Mucosa of stomach (tissue), 1 donor: ENCODE results near the gene C19orf47.

Source experiments
- H3K27me3 ChIP-seq: one replicate; pipeline ENCODE4 v1.7.0; 2013; ENCODE audit warnings: mild to moderate bottlenecking, low read length; ENCODE audit not compliant: control insufficient read depth, insufficient read depth
- H3K36me3 ChIP-seq: one replicate; pipeline ENCODE4 v1.7.0; 2013; ENCODE audit warnings: low read length; ENCODE audit not compliant: control insufficient read depth, insufficient read depth
- H3K4me1 ChIP-seq: one replicate; pipeline ENCODE4 v1.7.0; 2013; ENCODE audit warnings: mild to moderate bottlenecking, low read length; ENCODE audit not compliant: control insufficient read depth, insufficient read depth
- H3K4me3 ChIP-seq: one replicate; pipeline ENCODE4 v1.7.0; 2013; ENCODE audit warnings: low read length
- H3K9ac ChIP-seq: one replicate; pipeline ENCODE4 v1.7.0; 2013; ENCODE audit warnings: mild to moderate bottlenecking, low read length, moderate library complexity
- H3K9me3 ChIP-seq: one replicate; pipeline ENCODE4 v1.7.0; 2013; ENCODE audit warnings: mild to moderate bottlenecking, low read length, moderate library complexity; ENCODE audit not compliant: control insufficient read depth
- donor health status: Pancreatic carcinoma.

Gene C19orf47, protein sequence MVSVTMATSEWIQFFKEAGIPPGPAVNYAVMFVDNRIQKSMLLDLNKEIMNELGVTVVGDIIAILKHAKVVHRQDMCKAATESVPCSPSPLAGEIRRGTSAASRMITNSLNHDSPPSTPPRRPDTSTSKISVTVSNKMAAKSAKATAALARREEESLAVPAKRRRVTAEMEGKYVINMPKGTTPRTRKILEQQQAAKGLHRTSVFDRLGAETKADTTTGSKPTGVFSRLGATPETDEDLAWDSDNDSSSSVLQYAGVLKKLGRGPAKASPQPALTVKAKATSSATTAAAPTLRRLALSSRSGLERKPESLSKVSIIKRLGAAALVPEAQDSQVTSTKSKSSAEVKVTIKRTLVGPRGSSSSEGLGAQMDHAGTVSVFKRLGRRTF

DNA sequence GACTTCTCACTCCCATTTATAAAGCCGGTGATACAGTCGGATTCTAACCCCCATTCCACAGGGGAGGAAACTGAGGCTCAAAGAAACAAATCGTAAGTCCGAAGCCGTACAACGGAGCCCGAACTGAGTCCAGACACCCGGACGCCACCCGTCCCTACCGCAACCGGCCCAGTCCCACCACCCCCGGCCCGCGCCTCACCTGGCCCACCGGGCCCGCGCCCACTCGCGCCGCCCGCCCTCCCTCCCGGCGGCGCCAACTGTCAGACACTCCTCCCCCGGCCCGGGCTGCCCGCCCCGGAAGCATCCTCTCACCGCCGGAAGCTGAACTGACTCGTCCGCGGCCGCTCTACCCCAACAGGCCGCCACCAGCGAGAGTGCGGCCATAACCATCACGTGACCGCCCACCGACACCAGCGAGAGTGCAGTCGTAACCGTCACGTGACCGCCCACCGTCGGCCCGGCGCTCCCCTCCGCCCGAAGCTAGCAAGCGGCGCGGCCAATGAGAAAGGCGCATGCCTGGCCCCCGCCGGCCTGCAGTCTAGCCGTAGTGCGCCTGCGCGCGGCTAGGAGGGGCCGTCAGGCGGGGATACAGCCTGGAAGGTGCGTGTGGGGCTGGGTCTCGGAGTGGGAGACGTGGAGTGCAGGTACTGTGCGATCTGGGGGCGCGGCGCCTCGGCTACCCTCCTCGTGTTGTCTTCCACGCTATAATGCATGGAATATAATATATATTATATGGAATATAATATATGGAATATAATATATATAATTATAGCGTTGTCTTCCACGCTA lies at the start of gene C19orf47, which contains the start of gene PLD3:
TSS of gene C19orf47 (minus strand) at position 273 of the 789 bp plus-strand sequence. CDS start 6,540 bp downstream, outside the sequence.
TSS of gene PLD3 (plus strand) at position 571 of the 789 bp plus-strand sequence. CDS start 17,789 bp downstream, outside the sequence.
- no peaks in the 10 kb centered on the region for H3K27me3 ChIP-seq
- no peaks in the 10 kb centered on the region for H3K9me3 ChIP-seq
- peaks cover 4% of the 10 kb centered on the region for H3K36me3 ChIP-seq
- peak within 1 kb of the TSS; percentile 84 for H3K9ac ChIP-seq
- peaks cover 5% of the 10 kb centered on the region for H3K4me1 ChIP-seq
- H3K4me3 ChIP-seq = peak within 1 kb of the TSS; percentile 80

DNA sequence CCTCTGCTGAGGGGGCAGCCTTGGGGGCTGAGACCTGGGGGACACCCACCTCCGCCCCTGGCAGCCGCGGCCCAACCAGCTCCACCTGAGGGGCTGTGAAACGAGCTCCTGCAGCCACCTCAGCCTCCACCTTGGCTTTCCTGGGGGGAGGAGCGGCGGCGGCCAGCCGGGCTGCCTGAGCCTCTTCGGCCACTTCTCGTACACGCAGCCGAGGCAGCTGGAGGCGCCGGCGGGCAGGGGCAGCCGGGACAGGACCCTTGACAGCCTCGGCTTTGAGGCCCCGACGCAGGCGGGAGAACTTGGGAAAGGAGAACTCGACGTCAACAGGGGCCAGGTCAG lies 49.3 kb upstream of the C19orf47 start:
- Histone ChIP-seq H3K9me3 (no peaks in the 10 kb centered on the region), H3K36me3 (no peaks in the 10 kb centered on the region), H3K4me3 (no peak overlapping the region), H3K27me3 (no peaks in the 10 kb centered on the region), H3K9ac (no peak overlapping the region), H3K4me1 (peaks cover 7% of the 10 kb centered on the region)

DNA sequence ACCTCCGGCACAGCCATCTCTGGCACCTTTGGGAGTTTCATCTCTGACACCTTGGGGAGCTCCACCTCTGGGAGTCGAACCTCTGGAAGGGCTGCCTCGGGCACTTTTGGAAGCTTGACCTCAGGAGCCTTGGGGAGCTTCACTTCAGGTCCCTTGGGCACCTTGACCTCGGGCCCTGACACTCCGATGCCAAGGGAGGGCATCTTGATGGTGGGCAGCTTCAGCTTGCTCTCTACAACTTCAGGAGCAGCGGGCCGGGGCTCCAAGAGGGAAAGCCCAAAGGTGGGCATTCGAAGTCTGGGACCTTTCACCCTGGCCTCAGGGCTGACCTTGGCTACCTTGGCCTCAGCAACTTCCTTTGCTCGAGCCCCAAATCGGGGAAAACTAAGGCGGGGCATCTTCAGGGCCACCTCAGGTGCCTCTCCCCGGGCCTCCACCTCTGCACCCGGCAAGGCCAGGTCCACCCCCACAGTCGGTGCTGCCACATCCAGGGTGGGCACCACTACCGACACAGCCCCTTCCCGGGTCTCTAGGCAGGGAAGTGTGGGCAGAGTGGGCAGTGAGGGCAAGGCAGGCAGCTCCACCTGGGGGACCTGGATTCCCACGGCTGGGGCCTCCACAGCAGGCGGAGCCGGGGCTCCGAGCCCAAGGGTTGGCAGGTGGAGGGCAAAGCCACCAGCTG lies 48.8 kb upstream of the C19orf47 start:
- Histone ChIP-seq H3K27me3 (no peaks in the 10 kb centered on the region), H3K9ac (no peak overlapping the region), H3K4me3 (no peak overlapping the region), H3K9me3 (no peaks in the 10 kb centered on the region), H3K36me3 (no peaks in the 10 kb centered on the region), H3K4me1 (peaks cover 7% of the 10 kb centered on the region)

DNA sequence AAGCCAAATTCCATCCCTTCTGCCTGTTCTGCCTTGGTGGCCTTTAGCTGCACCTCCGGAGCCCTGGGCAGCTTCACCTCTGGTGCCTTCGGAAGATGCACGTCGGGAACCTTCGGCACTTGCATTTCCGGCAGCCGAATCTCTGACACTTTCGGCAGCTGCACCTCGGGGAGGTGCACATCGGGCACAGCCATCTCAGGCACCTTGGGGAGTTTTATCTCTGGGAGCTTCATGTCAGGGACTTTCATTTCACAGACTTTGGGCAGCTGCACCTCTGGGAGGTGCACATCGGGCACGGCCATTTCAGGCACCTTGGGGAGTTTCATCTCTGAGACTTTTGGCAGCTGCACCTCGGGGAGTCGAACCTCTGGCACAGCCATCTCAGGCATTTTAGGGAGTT lies 47.8 kb upstream of the C19orf47 start:
- Histone ChIP-seq H3K4me3 (no peak overlapping the region), H3K9me3 (no peaks in the 10 kb centered on the region), H3K4me1 (peaks cover 7% of the 10 kb centered on the region), H3K9ac (no peak overlapping the region), H3K36me3 (no peaks in the 10 kb centered on the region), H3K27me3 (no peaks in the 10 kb centered on the region)

- H3K4me3 ChIP-seq = no peak overlapping the region
- H3K4me1 ChIP-seq = peaks cover 7% of the 10 kb centered on the region
- no peak overlapping the region for H3K9ac ChIP-seq
- H3K27me3 ChIP-seq = no peaks in the 10 kb centered on the region
- no peaks in the 10 kb centered on the region for H3K36me3 ChIP-seq
- no peaks in the 10 kb centered on the region for H3K9me3 ChIP-seq
Observed at GRCh38 chr19:40394816-40395210, 46.6 kb upstream of the C19orf47 start.

DNA sequence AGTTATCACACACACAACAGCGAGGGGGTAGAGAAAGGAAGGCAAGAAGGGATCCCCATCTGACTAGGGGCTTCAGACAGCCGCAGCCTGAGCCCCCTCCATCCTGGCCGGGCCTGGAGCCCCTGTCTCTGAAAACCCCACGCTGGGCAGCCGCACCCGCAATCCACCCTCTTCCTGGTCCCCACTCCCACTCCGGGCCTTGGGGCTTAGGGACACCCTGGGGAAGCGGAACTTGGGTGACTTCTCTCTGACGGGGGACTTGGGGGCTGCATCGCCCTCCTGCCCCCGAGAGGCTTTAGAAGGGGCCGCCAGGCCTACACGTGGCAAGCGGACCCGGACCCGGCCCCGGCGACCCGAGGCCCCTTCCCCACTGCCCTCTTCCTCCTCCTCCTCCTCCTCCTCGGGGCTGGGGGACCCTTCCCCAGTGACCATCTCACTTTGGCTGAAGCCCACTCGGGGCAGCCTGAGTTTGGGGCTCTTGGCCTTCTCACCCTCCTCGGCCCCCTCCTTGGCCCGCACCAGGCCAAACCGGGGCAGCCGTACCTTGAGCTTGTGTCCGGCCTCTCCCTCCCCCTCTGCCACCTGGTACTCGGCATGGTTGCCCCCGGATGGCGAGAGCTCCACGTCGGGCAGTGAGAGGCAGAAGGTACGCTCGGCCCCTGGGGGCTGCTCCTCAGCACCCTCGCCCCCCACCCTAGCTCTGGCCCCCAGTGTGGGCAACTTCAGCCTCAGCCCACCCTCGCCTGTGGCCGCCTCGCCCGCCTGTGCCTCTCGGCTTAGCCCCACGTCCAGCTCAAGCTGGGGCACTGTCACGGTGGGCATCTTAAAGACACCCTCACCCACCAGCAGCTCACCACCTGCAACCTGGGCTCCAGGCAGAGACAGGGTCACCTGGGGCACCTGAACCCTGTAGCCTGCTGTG lies 46.0 kb upstream of the C19orf47 start:
- H3K27me3 ChIP-seq = no peaks in the 10 kb centered on the region
- H3K4me3 ChIP-seq = no peak overlapping the region
- peaks cover 7% of the 10 kb centered on the region for H3K4me1 ChIP-seq
- H3K9me3 ChIP-seq = no peaks in the 10 kb centered on the region
- no peaks in the 10 kb centered on the region for H3K36me3 ChIP-seq
- no peak overlapping the region for H3K9ac ChIP-seq

GRCh38 chr19:40392894-40393517 lies 44.8 kb upstream of the C19orf47 start:
- H3K4me1 ChIP-seq = peaks cover 7% of the 10 kb centered on the region
- no peak overlapping the region for H3K9ac ChIP-seq

GRCh38 chr19:40392123-40392522 lies 43.9 kb upstream of the C19orf47 start:
- Histone ChIP-seq H3K9ac (no peak overlapping the region), H3K4me3 (no peak overlapping the region), H3K36me3 (no peaks in the 10 kb centered on the region), H3K4me1 (peaks cover 7% of the 10 kb centered on the region), H3K27me3 (no peaks in the 10 kb centered on the region), H3K9me3 (no peaks in the 10 kb centered on the region)

More at GRCh38 chr19:40392894-40393517, 44.8 kb upstream of the C19orf47 start:
- H3K4me3 ChIP-seq = no peak overlapping the region
- no peaks in the 10 kb centered on the region for H3K27me3 ChIP-seq
- no peaks in the 10 kb centered on the region for H3K36me3 ChIP-seq
- H3K9me3 ChIP-seq = no peaks in the 10 kb centered on the region

DNA sequence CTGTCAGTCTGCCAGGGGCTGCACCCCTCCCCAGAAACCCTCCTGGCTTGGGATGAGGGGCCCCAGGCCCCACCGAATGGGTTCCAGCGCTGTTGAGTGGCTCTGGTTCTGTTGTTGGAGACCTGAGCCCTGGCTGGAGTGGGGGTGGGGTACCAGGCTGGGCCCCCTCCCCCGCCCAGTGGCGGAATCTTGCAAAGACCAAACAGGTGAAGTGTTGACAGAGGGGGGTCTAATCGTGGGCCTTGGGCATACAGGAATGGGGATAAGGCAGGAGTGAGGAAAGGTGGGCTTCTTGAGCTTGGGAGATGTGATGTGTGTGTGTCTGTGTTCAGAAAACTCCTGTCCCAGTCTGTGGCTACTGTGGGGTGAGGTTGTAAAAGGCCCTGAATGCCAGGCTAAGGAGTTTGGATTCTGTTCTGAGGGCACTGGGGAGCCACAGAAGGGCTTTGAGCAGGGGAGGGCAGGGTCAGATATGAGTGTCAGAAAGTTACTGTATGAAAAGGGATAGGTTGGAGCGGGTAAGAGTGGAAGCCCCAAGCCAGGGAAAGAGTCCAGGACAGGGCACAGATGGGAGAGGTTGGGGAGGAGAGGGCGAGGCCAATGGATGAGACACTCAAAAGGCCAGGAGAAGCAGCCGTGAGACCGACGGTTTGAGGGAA lies 42.0 kb upstream of the C19orf47 start, which contains the start of gene HIPK4:
TSS of gene HIPK4 (minus strand) at position 98 of the 659 bp plus-strand sequence. CDS start 279 bp downstream, outside the sequence.
- H3K27me3 ChIP-seq = no peaks in the 10 kb centered on the region
- H3K4me3 ChIP-seq = no peak within 1 kb of the TSS
- H3K4me1 ChIP-seq = peaks cover 7% of the 10 kb centered on the region

GRCh38 chr19:40389404-40390083 lies 41.3 kb upstream of the C19orf47 start:
- H3K9me3 ChIP-seq = no peaks in the 10 kb centered on the region

More for the DNA sequence above, 42.0 kb upstream of the C19orf47 start, which contains the start of gene HIPK4:
- H3K36me3 ChIP-seq = no peaks in the 10 kb centered on the region
- H3K9me3 ChIP-seq = no peaks in the 10 kb centered on the region
- no peak within 1 kb of the TSS for H3K9ac ChIP-seq

More at GRCh38 chr19:40389404-40390083, 41.3 kb upstream of the C19orf47 start:
- no peak overlapping the region for H3K9ac ChIP-seq
- H3K4me3 ChIP-seq = no peak overlapping the region
- peaks cover 7% of the 10 kb centered on the region for H3K4me1 ChIP-seq
- H3K27me3 ChIP-seq = no peaks in the 10 kb centered on the region
- H3K36me3 ChIP-seq = no peaks in the 10 kb centered on the region
